ENCODE results near the gene DEXI. TPM values are rescaled to one million over a fixed set of nuclear protein-coding genes. Genes with fewer than 3 reads are reported as not detected.
A peak's percentile ranks its signal among the peaks of the same experiment; 100 is the strongest.

DEXI gene
- total and polyA plus RNA-seq, 3 experiments from 2014 or later: 31.0 to 58.9 (median 31.6) TPM

DNA sequence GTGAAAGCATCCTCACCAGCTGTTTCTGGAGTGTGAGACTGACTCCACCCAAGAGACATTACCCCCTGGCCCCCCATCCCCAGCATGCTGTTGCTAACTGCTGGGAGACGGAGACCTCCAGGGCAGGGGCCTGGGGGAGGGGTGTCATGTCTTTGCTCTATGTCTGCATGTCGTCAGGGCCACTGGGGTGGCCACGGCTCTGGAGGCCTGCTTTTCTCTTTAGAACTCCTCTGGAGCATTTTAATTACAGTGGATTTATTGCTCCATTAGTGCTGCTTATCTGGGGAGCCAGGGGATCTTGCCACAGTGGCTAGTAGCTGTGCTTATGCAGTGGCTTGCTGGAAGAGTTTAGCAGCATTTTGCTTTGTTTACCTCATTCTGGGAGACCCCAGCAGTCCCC, 34.4 kb upstream of the DEXI start:
- POLR2A ChIA-PET: no interaction called here
- DNase-seq: no peak

DNA sequence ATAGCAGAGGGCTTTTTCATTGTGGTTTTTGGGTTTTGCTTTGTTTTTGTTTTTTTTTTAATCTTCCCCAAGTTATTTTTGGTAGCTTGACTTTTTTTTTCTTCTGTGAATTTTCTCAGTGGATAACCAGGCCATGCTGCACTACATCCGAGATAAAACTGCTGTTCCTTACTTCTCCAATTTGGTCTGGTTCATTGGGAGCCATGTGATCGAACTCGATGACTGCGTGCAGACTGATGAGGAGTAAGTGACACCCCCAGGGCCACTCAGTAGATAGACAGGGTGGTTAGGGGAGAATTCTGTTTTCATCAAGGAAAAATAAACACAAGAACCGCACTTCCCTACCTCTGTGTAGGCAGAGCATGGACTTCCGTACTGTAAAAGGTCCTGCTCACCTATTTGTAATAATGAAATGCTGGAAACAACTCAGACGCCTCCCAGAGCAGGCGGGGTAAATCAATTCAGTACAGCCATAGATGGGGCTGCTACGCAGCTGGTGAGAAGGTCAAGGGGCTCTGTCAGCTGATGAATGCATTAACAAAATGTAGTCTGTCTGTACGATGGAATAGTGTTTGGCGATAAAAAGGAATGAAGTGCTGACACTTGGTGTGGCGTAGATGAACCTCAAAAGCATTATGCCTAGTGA, 30.7 kb upstream of the DEXI start:
- Mint-ChIP-seq H3K36me3 (peaks cover 0 to 74% (median 19%) of the 10 kb centered on the region in 3 donors), H3K4me3 (no peak overlapping the region), H3K27me3 (no peaks in the 10 kb centered on the region), H3K27ac (no peak overlapping the region), H3K4me1 (peaks cover 5 to 14% (median 12%) of the 10 kb centered on the region in 3 donors), H3K9me3 (no peaks in the 10 kb centered on the region)
- Histone ChIP-seq H3K4me3 (ENCODE audit: low read length) (no peak overlapping the region), H3K9me3 (ENCODE audit: low read length) (no peaks in the 10 kb centered on the region), H3K4me1 (ENCODE audit: insufficient read depth, low read length) (peaks cover 4% of the 10 kb centered on the region), H3K27me3 (ENCODE audit: insufficient read depth, low read length, poor library complexity, severe bottlenecking) (no peaks in the 10 kb centered on the region), H3K36me3 (ENCODE audit: insufficient read depth, low read length) (peaks cover 9% of the 10 kb centered on the region), H3K27ac (ENCODE audit: low read depth, low read length) (peak overlapping the region; percentile 51)
- ChIA-PET CTCF (interaction anchor here (1.2 to 2.6 kb wide), 5 partner anchors 9 to 434 kb away, joined by 3 to 32 read pairs (median 11); partner anchors contain the start of gene SOCS1), POLR2A (no interaction called here)
- no peak for DNase-seq

More for the DNA sequence above, 34.4 kb upstream of the DEXI start:
- CTCF ChIA-PET: interaction anchor here (1.3 kb wide), 1 partner anchor 12 kb away, joined by 4 read pairs; no protein-coding TSS in a partner anchor
- H3K4me1 Mint-ChIP-seq: peaks cover 5 to 14% (median 12%) of the 10 kb centered on the region in 3 donors
- H3K27ac Mint-ChIP-seq: peak overlapping the region in 1 of 8 donors; percentile 38
- peaks cover 6% of the 10 kb centered on the region for H3K36me3 ChIP-seq (ENCODE audit: insufficient read depth, low read length)
- H3K4me3 ChIP-seq (ENCODE audit: low read length): no peak overlapping the region
- H3K27me3 Mint-ChIP-seq: no peaks in the 10 kb centered on the region
- H3K27me3 ChIP-seq (ENCODE audit: insufficient read depth, low read length, poor library complexity, severe bottlenecking): no peaks in the 10 kb centered on the region
- no peaks in the 10 kb centered on the region for H3K9me3 Mint-ChIP-seq
- no peak overlapping the region for H3K4me3 Mint-ChIP-seq
- peaks cover 2% of the 10 kb centered on the region for H3K4me1 ChIP-seq (ENCODE audit: insufficient read depth, low read length)
- peaks cover 0 to 78% (median 22%) of the 10 kb centered on the region in 3 donors for H3K36me3 Mint-ChIP-seq
- no peaks in the 10 kb centered on the region for H3K9me3 ChIP-seq (ENCODE audit: low read length)
- no peak overlapping the region for H3K27ac ChIP-seq (ENCODE audit: low read depth, low read length)

DNA sequence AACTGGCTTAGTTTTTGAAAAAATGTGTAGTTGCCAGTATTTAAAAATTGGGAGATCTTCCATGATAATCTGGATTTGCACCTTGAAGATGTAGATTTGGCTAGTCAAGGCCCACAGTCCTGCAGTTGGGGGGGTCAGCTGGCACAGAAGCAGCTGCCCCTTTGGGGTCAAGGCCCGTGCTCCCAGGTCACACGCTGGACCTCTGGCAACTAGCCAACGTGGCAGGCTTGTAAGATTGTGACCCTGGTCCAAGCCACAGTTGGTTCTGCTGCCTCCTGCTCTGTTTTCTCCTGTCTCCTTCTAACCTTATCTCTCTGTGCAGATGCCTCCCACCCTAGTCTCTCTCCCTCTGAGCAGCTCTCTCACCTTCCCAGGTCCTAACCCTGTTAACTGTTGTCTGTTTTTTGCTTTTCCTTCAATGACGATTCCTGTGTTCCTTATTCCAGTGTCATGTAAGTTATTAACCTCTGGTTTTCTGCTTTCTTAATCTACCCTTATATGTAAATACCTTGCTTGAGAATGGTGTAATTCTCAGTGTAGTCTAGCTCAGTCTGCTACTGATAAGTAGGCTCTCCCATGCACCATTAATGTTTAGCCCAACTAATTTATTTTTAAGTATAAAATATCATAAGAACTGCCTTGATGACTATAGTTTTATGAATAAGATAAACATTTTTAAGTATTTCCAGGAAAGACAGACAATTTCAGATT, 30.0 kb upstream of the DEXI start:
- Histone ChIP-seq H3K36me3 (ENCODE audit: insufficient read depth, low read length) (peaks cover 5% of the 10 kb centered on the region), H3K4me1 (ENCODE audit: insufficient read depth, low read length) (peaks cover 4% of the 10 kb centered on the region), H3K27ac (ENCODE audit: low read depth, low read length) (peak overlapping the region; percentile 51), H3K9me3 (ENCODE audit: low read length) (no peaks in the 10 kb centered on the region), H3K27me3 (ENCODE audit: insufficient read depth, low read length, poor library complexity, severe bottlenecking) (no peaks in the 10 kb centered on the region), H3K4me3 (ENCODE audit: low read length) (no peak overlapping the region)
- Mint-ChIP-seq H3K27me3 (no peaks in the 10 kb centered on the region), H3K9me3 (no peaks in the 10 kb centered on the region), H3K36me3 (peaks cover 0 to 68% (median 15%) of the 10 kb centered on the region in 3 donors), H3K4me1 (peaks cover 5 to 14% (median 12%) of the 10 kb centered on the region in 3 donors), H3K4me3 (no peak overlapping the region), H3K27ac (peak overlapping the region in 2 of 8 donors; percentile 15 to 35)
- CTCF ChIA-PET: interaction anchor here (1.2 to 2.6 kb wide), 5 partner anchors 8 to 435 kb away, joined by 3 to 32 read pairs (median 11); partner anchors contain the start of gene SOCS1
- no peak for DNase-seq
- POLR2A ChIA-PET: no interaction called here

DNA sequence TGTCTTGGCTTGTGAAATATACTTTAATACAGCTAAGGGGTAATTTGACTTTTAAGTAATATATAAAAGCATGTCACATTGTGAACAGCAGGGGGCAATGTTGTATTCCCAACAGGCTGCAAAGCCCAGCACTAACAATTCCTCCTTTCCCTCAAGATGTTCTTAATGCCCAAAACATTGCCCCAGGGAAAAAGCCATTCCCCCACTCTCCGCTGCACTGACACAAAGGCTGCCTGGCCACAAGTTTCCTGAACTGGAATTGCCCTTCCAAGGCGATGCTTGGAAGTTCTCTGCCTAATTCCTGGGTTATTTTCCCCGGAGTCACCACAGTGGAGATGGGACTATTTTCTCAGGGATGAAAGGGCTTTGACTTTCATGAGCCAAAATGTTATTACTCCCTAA, 29.3 kb upstream of the DEXI start:
- peaks cover 0 to 68% (median 14%) of the 10 kb centered on the region in 3 donors for H3K36me3 Mint-ChIP-seq
- no peaks in the 10 kb centered on the region for H3K27me3 Mint-ChIP-seq
- ChIA-PET POLR2A (interaction anchor here (0.6 kb wide), 1 partner anchor 282 kb away, joined by 3 read pairs; no protein-coding TSS in a partner anchor), CTCF (interaction anchor here (0.5 to 2.6 kb wide), 18 partner anchors 9 to 1921 kb away, joined by 3 to 32 read pairs (median 4); partner anchors contain the start of gene SOCS1)
- Histone ChIP-seq H3K27ac (ENCODE audit: low read depth, low read length) (peak overlapping the region; percentile 27), H3K4me3 (ENCODE audit: low read length) (no peak overlapping the region), H3K36me3 (ENCODE audit: insufficient read depth, low read length) (peaks cover 5% of the 10 kb centered on the region), H3K27me3 (ENCODE audit: insufficient read depth, low read length, poor library complexity, severe bottlenecking) (no peaks in the 10 kb centered on the region), H3K9me3 (ENCODE audit: low read length) (no peaks in the 10 kb centered on the region), H3K4me1 (ENCODE audit: insufficient read depth, low read length) (peaks cover 4% of the 10 kb centered on the region)
- H3K4me1 Mint-ChIP-seq: peaks cover 5 to 14% (median 12%) of the 10 kb centered on the region in 3 donors
- no peak overlapping the region for H3K27ac Mint-ChIP-seq
- H3K9me3 Mint-ChIP-seq: no peaks in the 10 kb centered on the region
- peak in 2 of 5 donors; percentile 35 to 36 for DNase-seq
- H3K4me3 Mint-ChIP-seq: no peak overlapping the region

DNA sequence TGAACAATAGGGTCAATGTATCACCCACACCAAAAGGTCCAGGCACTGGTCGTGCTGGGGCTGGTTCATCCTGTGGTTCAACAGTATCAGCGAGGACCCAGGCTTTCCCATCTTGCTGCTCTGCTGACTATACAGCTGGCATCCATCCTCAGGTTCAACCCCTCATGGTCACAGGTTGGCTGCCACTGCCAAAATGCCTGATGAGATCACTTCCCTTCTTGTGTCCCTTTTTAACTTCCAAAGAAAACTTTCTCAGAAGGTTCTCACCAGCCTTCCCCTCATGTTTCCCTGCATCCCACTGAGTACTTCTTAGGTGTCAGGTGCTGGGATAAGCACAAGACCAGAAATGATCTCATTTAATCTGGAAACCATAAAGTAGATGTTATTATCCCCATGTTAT, 27.8 kb upstream of the DEXI start:
- H3K36me3 Mint-ChIP-seq: peaks cover 0 to 65% (median 16%) of the 10 kb centered on the region in 3 donors
- Histone ChIP-seq H3K27ac (ENCODE audit: low read depth, low read length) (no peak overlapping the region), H3K9me3 (ENCODE audit: low read length) (no peaks in the 10 kb centered on the region), H3K4me1 (ENCODE audit: insufficient read depth, low read length) (peaks cover 13% of the 10 kb centered on the region), H3K27me3 (ENCODE audit: insufficient read depth, low read length, poor library complexity, severe bottlenecking) (no peaks in the 10 kb centered on the region), H3K36me3 (ENCODE audit: insufficient read depth, low read length) (peaks cover 5% of the 10 kb centered on the region), H3K4me3 (ENCODE audit: low read length) (no peak overlapping the region)
- H3K27ac Mint-ChIP-seq: no peak overlapping the region
- H3K4me3 Mint-ChIP-seq: no peak overlapping the region
- no peak for DNase-seq
- H3K9me3 Mint-ChIP-seq: no peaks in the 10 kb centered on the region
- POLR2A ChIA-PET: no interaction called here
- no peaks in the 10 kb centered on the region for H3K27me3 Mint-ChIP-seq
- peaks cover 8 to 26% (median 25%) of the 10 kb centered on the region in 3 donors for H3K4me1 Mint-ChIP-seq
- CTCF ChIA-PET: interaction anchor here (1.4 to 2.9 kb wide), 3 partner anchors 286 to 386 kb away, joined by 5 to 9 read pairs (median 8); partner anchors contain the start of gene SOCS1

DNA sequence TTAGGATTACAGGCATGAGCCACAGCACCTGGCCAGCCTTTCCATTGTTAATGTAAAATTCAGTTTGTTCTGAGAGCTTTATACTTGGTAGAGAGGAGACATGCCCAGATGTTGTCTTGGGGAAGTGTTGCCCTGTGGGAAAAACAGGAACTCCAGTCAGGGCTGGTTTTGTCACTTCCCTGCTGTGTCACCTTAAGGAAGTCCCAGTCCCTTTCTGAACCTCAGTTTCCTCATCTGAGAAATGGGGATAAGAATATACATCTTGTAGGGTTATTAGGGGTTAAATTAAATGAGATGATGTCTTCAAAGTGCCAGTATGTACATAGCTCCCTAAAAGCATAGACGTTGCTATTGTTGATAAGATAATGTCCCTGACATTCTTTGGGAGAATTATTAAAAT, 27.3 kb upstream of the DEXI start:
- H3K27ac ChIP-seq (ENCODE audit: low read depth, low read length): no peak overlapping the region
- peaks cover 18% of the 10 kb centered on the region for H3K4me1 ChIP-seq (ENCODE audit: insufficient read depth, low read length)
- H3K9me3 ChIP-seq (ENCODE audit: low read length): no peaks in the 10 kb centered on the region
- Mint-ChIP-seq H3K4me1 (peaks cover 13 to 31% (median 29%) of the 10 kb centered on the region in 3 donors), H3K9me3 (no peaks in the 10 kb centered on the region), H3K4me3 (no peak overlapping the region), H3K36me3 (peaks cover 0 to 61% (median 14%) of the 10 kb centered on the region in 3 donors), H3K27me3 (no peaks in the 10 kb centered on the region), H3K27ac (no peak overlapping the region)
- ChIA-PET POLR2A (no interaction called here), CTCF (interaction anchor here (2.8 to 2.9 kb wide), 2 partner anchors 286 to 387 kb away, joined by 8 to 9 read pairs; partner anchors contain the start of gene SOCS1)
- peaks cover 5% of the 10 kb centered on the region for H3K36me3 ChIP-seq (ENCODE audit: insufficient read depth, low read length)
- H3K27me3 ChIP-seq (ENCODE audit: insufficient read depth, low read length, poor library complexity, severe bottlenecking): no peaks in the 10 kb centered on the region
- H3K4me3 ChIP-seq (ENCODE audit: low read length): no peak overlapping the region
- no peak for DNase-seq

DNA sequence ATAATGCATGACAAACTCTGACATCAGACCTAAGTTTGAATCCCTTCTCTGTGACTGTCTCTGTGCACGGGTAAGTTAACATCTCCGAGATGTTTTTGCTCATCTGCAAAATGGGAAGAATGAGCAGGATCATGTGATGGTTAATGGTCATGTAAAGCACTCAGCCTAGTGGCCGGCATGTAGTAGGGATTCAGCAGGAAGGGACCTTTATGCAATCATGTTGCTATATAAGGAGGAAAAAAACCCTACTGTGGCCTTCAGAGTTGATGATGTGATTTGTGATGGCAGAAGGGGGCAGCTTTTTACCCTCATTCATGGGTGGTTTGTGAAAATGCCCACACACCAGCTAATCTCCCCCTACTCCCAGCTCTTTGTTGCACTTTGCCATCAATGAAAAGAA, 26.2 kb upstream of the DEXI start:
- H3K4me1 Mint-ChIP-seq: peaks cover 21 to 40% (median 38%) of the 10 kb centered on the region in 3 donors
- DNase-seq: no peak
- Histone ChIP-seq H3K4me1 (ENCODE audit: insufficient read depth, low read length) (peaks cover 25% of the 10 kb centered on the region), H3K27ac (ENCODE audit: low read depth, low read length) (no peak overlapping the region), H3K9me3 (ENCODE audit: low read length) (no peaks in the 10 kb centered on the region), H3K36me3 (ENCODE audit: insufficient read depth, low read length) (peaks cover 6% of the 10 kb centered on the region), H3K27me3 (ENCODE audit: insufficient read depth, low read length, poor library complexity, severe bottlenecking) (no peaks in the 10 kb centered on the region), H3K4me3 (ENCODE audit: low read length) (no peak overlapping the region)
- H3K27ac Mint-ChIP-seq: no peak overlapping the region
- H3K4me3 Mint-ChIP-seq: no peak overlapping the region
- H3K36me3 Mint-ChIP-seq: peaks cover 0 to 64% (median 13%) of the 10 kb centered on the region in 3 donors
- H3K27me3 Mint-ChIP-seq: no peaks in the 10 kb centered on the region
- ChIA-PET CTCF (interaction anchor here (1.5 to 2.9 kb wide), 3 partner anchors 287 to 443 kb away, joined by 4 to 9 read pairs (median 8); partner anchors contain the start of gene SOCS1), POLR2A (no interaction called here)
- H3K9me3 Mint-ChIP-seq: no peaks in the 10 kb centered on the region
